ENCODE data around the gene GBGT1.

Gene GBGT1

DNA sequence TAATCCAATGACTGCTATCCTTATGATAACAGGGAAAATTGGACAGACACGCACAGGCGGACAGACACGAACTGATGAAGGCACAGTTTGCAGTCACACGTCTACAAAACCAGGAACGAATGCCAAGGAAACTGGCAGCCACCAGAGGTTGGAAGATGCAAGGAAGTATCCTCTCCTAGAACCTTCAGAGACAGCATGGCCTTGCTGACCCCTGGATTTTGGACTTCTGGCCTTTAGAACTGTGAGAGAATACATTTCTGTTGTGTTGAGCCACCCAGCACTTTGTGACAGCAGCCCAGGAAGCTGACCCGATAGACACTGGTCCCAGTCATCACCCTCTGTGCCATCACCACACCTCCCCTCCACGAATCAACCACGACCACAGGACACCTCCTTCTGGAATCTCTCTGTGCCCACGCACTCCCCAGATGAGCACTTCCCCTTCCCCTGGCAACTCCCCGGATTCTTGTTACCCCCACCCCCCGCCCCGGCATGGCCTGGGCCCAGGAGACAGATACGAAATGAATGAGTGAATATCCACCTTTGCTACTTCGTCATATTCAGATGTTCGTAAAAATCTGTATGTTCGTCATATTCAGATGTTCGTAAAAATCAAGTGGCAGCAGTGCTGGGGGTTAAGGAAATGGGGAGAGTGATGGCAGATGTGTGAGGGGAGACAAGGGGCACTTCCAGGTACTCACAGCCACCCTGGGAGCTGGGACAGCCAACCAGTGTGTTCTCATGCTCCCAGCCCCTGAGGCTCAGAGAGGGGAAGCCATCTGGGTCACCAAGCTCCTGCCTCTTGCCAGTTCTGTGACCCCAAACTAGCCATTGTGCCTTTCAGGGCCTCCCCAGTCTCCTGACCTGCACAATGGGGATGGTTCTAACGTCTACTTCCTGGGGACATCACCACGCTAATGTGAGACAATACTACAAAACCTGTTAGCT, 18.5 kb downstream of the GBGT1 start:
- DNase-seq (ENCODE audit: insufficient read length, low spot score) = no peak
- no peak for TF ChIP-seq POU2F2 (IDR thresholded peaks at IDR 0.05; ENCODE audit: low read depth, low read length)
- TF ChIP-seq PAX5 (IDR thresholded peaks at IDR 0.05; ENCODE audit: insufficient read depth, low read length, severe bottlenecking) = no peak
- TF ChIP-seq SPI1 (IDR thresholded peaks at IDR 0.05; ENCODE audit: low read depth, low read length) = no peak
- TF ChIP-seq POLR2A (IDR thresholded peaks at IDR 0.05; ENCODE audit: low read depth, low read length) = no peak
- no peak for TF ChIP-seq POLR2AphosphoS5 (IDR thresholded peaks at IDR 0.05; ENCODE audit: low read depth, low read length)
- no peak for TF ChIP-seq TAF1 (IDR thresholded peaks at IDR 0.05; ENCODE audit: low read depth, low read length)
- FAIRE-seq = no peak

DNA sequence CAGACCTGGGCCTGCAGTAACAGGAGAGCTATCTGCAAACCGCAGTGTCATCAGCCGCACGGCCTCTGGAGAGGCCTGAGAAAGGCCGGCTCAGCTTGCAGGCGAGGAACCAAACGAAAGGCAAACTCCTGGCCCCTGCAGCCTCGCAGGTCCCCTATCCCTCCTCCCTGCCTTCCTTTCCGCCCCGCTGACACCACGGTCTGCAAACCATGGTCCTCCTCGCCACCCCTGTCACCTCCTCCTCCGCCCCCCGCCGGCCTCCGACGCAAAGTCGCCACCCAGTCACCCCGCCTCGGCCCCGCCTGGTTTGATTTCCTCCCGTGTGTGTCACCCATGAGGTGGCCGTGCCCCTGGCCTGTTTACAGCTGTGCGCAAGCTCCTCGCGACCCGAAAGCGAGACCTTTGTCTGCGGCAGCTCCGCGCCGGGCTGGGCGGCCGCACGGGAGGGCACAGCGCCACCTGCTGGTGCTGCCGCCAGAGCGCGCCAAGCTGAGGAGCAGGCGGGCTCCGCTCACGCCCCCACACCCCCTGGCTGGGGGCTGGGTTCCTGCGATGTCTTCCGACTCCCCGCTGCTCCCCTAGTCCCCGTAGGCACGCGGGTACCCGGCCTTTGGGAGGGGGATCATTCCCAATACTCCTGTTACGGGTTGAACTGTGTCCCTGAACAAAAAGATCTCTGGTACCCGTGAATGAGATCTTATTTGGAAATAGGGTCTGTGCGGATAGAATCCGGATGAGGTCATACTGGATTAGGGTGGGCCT, 19.4 kb downstream of the GBGT1 start:
- DNase-seq (ENCODE audit: insufficient read length, low spot score) (peak; percentile 93), FAIRE-seq (peak; percentile 100)
- TF ChIP-seq POLR2AphosphoS5 (IDR thresholded peaks at IDR 0.05; ENCODE audit: low read depth, low read length) (0 out of 2 replicates have a peak, but pooled peaks have one; percentile 50), PAX5 (IDR thresholded peaks at IDR 0.05; ENCODE audit: insufficient read depth, low read length, severe bottlenecking) (no peak), POLR2A (IDR thresholded peaks at IDR 0.05; ENCODE audit: low read depth, low read length) (peak; percentile 41; the same call in 1 of the 2 replicates)

DNA sequence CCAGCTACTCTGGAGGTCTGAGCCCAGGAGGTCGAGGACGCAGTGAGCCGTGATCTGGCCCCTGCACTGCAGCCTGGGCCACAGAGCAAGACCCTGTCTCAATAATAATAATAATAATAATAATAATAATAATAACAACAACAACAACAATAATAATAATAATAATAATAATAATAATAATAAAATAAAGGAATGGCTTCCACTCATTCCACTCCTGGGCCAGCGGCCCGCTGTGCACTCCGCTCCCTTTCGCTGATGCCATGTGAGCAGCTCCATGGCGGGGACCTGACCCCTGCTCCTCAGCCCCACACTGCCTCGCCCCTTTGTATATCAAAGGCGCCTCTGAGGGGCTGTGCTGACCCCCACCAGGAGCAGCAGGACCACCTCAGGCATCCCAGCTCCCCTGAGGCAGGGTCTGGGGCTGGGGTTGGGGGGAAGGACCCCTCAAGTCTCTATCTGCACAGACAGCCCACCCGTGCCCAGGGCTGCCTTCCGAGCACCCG, 20.0 kb downstream of the GBGT1 start:
- FAIRE-seq (no peak), DNase-seq (ENCODE audit: insufficient read length, low spot score) (no peak)
- TF ChIP-seq PAX5 (IDR thresholded peaks at IDR 0.05; ENCODE audit: insufficient read depth, low read length, severe bottlenecking) (no peak), POLR2A (IDR thresholded peaks at IDR 0.05; ENCODE audit: low read depth, low read length) (no peak), POU2F2 (IDR thresholded peaks at IDR 0.05; ENCODE audit: low read depth, low read length) (no peak), SPI1 (IDR thresholded peaks at IDR 0.05; ENCODE audit: low read depth, low read length) (no peak), TAF1 (IDR thresholded peaks at IDR 0.05; ENCODE audit: low read depth, low read length) (no peak), POLR2AphosphoS5 (IDR thresholded peaks at IDR 0.05; ENCODE audit: low read depth, low read length) (no peak)

DNA sequence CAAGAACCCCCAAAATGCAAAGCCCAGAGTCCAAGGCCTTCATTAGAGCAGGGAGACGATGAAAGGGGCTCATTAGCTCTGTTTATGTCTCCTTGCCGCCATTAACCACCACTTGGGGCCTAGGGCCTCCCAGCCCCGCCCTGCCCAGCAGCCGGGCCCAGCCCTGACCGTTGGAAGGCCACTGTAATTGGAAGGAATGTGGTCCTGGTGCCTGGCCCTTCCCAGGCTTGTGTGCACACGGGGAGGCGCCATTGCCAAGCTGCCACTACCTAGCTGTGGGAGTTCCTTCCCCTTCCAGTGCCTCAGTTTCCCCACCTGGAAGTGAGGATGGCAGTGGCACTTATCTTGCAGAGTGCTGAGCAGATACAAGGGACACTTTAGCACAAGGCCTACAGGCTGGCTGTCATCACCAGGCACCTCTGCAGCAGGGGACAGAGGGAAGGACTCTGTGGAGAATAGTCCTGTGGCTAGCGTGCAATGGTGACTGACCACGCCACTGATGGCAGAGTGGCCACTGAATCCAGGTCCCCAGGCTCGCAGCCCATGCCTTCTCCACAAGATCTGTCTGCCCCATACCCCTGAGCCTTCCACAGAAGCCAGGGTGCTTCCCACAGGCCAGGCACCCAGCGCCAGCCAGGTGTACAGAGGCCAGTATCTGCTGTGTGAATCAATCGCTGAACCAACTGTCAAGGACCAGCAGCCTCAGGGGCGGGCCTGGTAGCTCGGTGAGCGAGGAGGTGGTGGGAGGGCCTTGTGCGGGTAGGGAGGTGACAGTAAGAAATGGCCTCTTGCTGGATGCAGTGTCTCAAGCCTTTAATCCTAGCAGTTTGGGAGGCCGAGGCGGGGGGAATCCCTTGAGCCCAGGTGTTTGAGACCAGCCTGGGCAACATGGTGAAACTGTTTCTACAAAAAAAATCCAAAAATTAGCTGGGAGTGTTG, 20.8 kb downstream of the GBGT1 start:
- no peak for TF ChIP-seq POLR2A (IDR thresholded peaks at IDR 0.05; ENCODE audit: low read depth, low read length)
- no peak for TF ChIP-seq POU2F2 (IDR thresholded peaks at IDR 0.05; ENCODE audit: low read depth, low read length)
- TF ChIP-seq POLR2AphosphoS5 (IDR thresholded peaks at IDR 0.05; ENCODE audit: low read depth, low read length) = no peak
- no peak for TF ChIP-seq PAX5 (IDR thresholded peaks at IDR 0.05; ENCODE audit: insufficient read depth, low read length, severe bottlenecking)
- TF ChIP-seq TAF1 (IDR thresholded peaks at IDR 0.05; ENCODE audit: low read depth, low read length) = no peak
- TF ChIP-seq SPI1 (IDR thresholded peaks at IDR 0.05; ENCODE audit: low read depth, low read length) = no peak
- FAIRE-seq (peak; percentile 76), DNase-seq (ENCODE audit: insufficient read length, low spot score) (peak; percentile 63)

DNA sequence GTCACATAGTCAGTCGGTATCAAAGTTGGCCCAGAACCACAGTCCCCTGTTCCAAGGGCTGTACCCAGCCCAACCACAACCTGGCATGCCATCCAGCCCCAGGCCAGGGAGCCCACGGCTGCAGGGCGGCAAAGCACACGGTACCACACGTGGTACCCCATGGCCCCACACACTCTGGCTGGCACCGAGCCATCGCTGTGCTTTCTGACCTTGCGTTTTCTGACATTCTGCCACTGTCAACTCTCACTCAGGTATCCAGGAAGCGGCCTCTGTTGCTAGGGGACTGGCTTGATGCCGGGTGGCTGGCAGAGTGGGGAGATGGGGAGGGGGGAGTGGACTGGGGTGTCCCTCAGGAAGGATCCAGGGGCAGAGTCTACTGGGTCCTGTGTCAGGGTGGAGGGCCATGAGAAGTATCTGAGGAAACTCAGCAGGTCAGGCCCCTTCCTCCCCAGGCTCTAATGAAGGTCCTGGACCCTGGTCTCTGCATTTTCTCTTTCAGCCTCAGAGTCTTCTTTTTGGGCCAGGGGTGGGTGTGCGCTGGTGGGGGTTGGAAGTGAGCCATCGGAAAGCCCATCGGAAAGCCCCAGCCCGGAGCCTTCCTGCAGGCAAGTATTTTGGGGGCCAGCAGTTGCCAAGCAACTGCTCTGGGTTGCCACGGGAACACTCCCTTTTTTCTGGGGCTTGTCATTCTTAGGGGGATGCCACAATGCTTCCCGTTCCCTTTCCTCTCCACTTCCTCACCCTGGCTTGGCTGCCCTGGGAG, 21.7 kb downstream of the GBGT1 start:
- TF ChIP-seq TAF1 (IDR thresholded peaks at IDR 0.05; ENCODE audit: low read depth, low read length) (no peak), POLR2AphosphoS5 (IDR thresholded peaks at IDR 0.05; ENCODE audit: low read depth, low read length) (peak; percentile 39; the same call in 1 of the 2 replicates), PAX5 (IDR thresholded peaks at IDR 0.05; ENCODE audit: insufficient read depth, low read length, severe bottlenecking) (no peak), SPI1 (IDR thresholded peaks at IDR 0.05; ENCODE audit: low read depth, low read length) (0 out of 2 replicates have a peak, but pooled peaks have one; percentile 13), POLR2A (IDR thresholded peaks at IDR 0.05; ENCODE audit: low read depth, low read length) (no peak; the same call in 1 of the 2 replicates), POU2F2 (IDR thresholded peaks at IDR 0.05; ENCODE audit: low read depth, low read length) (no peak)
- peak; percentile 68 for DNase-seq (ENCODE audit: insufficient read length, low spot score)
- FAIRE-seq = peak; percentile 86

DNA sequence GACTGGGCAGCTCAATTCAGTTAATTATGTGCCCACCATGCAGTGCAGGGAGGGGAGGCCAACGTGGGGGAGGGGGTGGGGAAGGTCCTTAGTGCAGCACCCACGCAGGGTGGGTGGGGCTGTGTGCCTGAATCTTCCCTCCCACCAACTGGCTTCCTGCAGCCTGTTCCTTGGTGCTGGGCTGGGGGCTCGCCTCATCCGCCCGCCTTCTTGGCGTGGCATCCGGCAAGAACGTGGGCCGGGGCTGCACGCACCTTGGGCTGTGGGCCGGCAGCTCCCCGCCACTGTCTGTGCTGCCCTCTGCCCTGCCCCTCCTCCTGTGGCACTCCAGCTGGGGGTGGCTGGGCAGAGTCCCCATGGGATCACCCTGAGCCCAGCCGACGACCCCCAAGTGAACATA, 23.1 kb downstream of the GBGT1 start:
- DNase-seq (ENCODE audit: insufficient read length, low spot score) = no peak
- FAIRE-seq = no peak
- no peak for TF ChIP-seq TAF1 (IDR thresholded peaks at IDR 0.05; ENCODE audit: low read depth, low read length)
- no peak for TF ChIP-seq SPI1 (IDR thresholded peaks at IDR 0.05; ENCODE audit: low read depth, low read length)
- no peak for TF ChIP-seq PAX5 (IDR thresholded peaks at IDR 0.05; ENCODE audit: insufficient read depth, low read length, severe bottlenecking)
- TF ChIP-seq POLR2AphosphoS5 (IDR thresholded peaks at IDR 0.05; ENCODE audit: low read depth, low read length) = no peak
- TF ChIP-seq POLR2A (IDR thresholded peaks at IDR 0.05; ENCODE audit: low read depth, low read length) = no peak
- TF ChIP-seq POU2F2 (IDR thresholded peaks at IDR 0.05; ENCODE audit: low read depth, low read length) = no peak

DNA sequence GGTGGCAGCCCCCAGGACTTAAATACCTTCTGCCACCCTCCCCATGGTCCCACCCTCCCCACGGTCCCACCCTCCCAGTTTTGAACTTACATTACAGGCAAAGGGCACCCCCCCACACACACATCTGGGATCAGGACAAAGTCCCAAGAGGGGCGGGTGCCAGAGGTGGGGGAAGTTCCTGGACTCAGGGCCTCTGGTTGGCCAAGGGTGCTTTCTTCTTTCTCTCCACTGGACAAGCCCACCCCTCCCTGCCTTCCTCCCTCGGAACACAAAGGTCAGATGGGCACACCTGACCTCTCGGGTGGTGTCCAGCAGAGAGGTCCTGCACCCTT, 23.6 kb downstream of the GBGT1 start:
- FAIRE-seq = no peak
- DNase-seq (ENCODE audit: insufficient read length, low spot score) = no peak
- TF ChIP-seq SPI1 (IDR thresholded peaks at IDR 0.05; ENCODE audit: low read depth, low read length) (no peak), POLR2AphosphoS5 (IDR thresholded peaks at IDR 0.05; ENCODE audit: low read depth, low read length) (no peak), POU2F2 (IDR thresholded peaks at IDR 0.05; ENCODE audit: low read depth, low read length) (no peak), TAF1 (IDR thresholded peaks at IDR 0.05; ENCODE audit: low read depth, low read length) (no peak), POLR2A (IDR thresholded peaks at IDR 0.05; ENCODE audit: low read depth, low read length) (no peak), PAX5 (IDR thresholded peaks at IDR 0.05; ENCODE audit: insufficient read depth, low read length, severe bottlenecking) (no peak)

Data from GM12891 (cell line).